ENCODE data around the gene OTUD5. TPM values are rescaled to one million over a fixed set of nuclear protein-coding genes. Genes with fewer than 3 reads are reported as not detected.

Gene OTUD5
- total RNA-seq, 1 donor from 2014 or later: 72.3 TPM

DNA sequence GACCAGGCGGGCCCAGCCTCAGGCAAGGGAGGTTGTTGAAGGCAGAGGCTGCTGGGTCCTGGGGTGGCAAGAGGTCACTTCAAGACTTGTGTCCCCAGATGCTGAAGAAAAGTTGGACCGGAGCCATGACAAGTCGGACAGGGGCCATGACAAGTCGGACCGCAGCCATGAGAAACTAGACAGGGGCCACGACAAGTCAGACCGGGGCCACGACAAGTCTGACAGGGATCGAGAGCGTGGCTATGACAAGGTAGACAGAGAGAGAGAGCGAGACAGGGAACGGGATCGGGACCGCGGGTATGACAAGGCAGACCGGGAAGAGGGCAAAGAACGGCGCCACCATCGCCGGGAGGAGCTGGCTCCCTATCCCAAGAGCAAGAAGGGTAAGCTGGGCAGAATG, 55.3 kb downstream of the OTUD5 start:
- H3K4me3 ChIP-seq: no peak overlapping the region
- H3K9me3 ChIP-seq: no peaks in the 10 kb centered on the region
- H3K27ac ChIP-seq: no peak overlapping the region
- no peak for TF ChIP-seq CTCF (IDR thresholded peaks at IDR 0.05)
- peaks cover 3% of the 10 kb centered on the region in 2 donors for H3K4me1 ChIP-seq
- intact Hi-C loops (cut with DNase I): no loop called here
- no peaks in the 10 kb centered on the region for H3K27me3 ChIP-seq
- H3K36me3 ChIP-seq: peaks cover 19 to 30% of the 10 kb centered on the region in 2 donors
- DNase-seq (ENCODE audit: low spot score in 2 of 2): no peak

DNA sequence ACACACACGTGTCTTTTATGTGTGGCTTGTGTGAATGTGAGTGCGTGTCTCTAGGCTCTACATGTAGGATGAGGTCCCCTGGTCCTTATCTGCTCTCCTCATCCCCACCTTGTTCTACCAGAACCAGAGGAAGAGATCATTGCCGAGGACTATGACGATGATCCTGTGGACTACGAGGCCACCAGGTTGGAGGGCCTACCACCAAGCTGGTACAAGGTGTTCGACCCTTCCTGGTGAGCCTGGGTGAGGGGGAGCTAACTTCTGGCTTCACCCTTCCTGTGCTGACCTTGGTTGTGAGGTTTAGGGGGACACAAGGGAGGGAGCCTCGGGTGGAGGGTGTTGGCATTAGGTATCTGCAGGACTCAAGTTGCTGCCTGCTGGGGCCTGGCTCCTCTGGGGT, 56.3 kb downstream of the OTUD5 start:
- Histone ChIP-seq H3K27me3 (no peaks in the 10 kb centered on the region), H3K4me3 (no peak overlapping the region), H3K9me3 (no peaks in the 10 kb centered on the region), H3K27ac (no peak overlapping the region), H3K4me1 (peaks cover 3 to 9% of the 10 kb centered on the region in 2 donors), H3K36me3 (peaks cover 19 to 30% of the 10 kb centered on the region in 2 donors)
- TF ChIP-seq CTCF (IDR thresholded peaks at IDR 0.05): no peak
- DNase-seq (ENCODE audit: low spot score in 2 of 2): no peak
- intact Hi-C loops (cut with DNase I): no loop called here

GRCh38 chrX:48899078-48899410, 58.4 kb downstream of the OTUD5 start:
- intact Hi-C loops (cut with DNase I): loop anchor here (5.0 to 10.0 kb wide), 2 partner anchors 143 to 424 kb away; partner anchors contain the start of genes FTSJ1, SLC38A5 and TFE3
- no peaks in the 10 kb centered on the region for H3K27me3 ChIP-seq
- peaks cover 3 to 9% of the 10 kb centered on the region in 2 donors for H3K4me1 ChIP-seq
- TF ChIP-seq CTCF (IDR thresholded peaks at IDR 0.05): no peak
- no peak overlapping the region for H3K4me3 ChIP-seq
- H3K27ac ChIP-seq: no peak overlapping the region
- H3K9me3 ChIP-seq: no peaks in the 10 kb centered on the region
- H3K36me3 ChIP-seq: peaks cover 17 to 19% of the 10 kb centered on the region in 2 donors
- DNase-seq (ENCODE audit: low spot score in 2 of 2): no peak

- H3K36me3 ChIP-seq: peaks cover 14 to 16% of the 10 kb centered on the region in 2 donors
- peak; percentile 72 to 93 for DNase-seq (ENCODE audit: low spot score in 2 of 2)
- peaks cover 3 to 9% of the 10 kb centered on the region in 2 donors for H3K4me1 ChIP-seq
- no peaks in the 10 kb centered on the region for H3K9me3 ChIP-seq
- no peak for TF ChIP-seq CTCF (IDR thresholded peaks at IDR 0.05)
- intact Hi-C loops (cut with DNase I): loop anchor here (1.0 to 10.0 kb wide), 5 partner anchors 61 to 423 kb away; partner anchors contain the start of genes FTSJ1, SLC38A5 and TFE3
- H3K27me3 ChIP-seq: no peaks in the 10 kb centered on the region
- H3K27ac ChIP-seq: peak within 1 kb of the TSS; percentile 94 to 97
- H3K4me3 ChIP-seq: peak within 1 kb of the TSS; percentile 60 to 69
These were observed 59.6 kb downstream of the OTUD5 start, which contains the start of the genes PQBP1 and TIMM17B for GRCh38 chrX:48897625-48898306. Gene PQBP1 (plus strand): TSS chrX:48897930. CDS start chrX:48898510, 580 bp downstream. Gene TIMM17B (minus strand): TSS chrX:48897768. CDS start chrX:48897749, 19 bp downstream.

DNA sequence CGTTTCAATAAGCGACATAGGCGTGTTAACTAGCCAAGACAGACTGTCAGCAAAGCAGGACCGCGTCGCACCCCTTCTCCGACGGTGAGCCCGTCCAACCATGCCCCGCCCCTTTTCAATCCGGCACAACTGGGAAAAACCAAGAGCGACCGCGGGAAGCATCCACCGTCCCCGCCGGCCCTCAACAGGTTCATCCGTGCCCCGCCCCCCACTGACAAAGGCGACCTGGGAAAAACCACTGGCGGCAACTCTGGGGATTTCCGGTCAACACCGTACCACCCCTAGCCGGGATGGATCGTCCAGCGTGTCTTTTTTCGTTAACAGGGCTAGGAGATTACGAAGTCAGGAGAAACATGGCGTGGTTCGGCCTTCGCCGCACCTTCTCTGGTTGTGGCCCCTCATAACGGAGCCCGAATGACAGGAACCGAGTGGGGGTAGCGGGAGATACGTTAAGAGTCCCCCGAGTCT, 60.2 kb downstream of the OTUD5 start:
- no peaks in the 10 kb centered on the region for H3K27me3 ChIP-seq
- intact Hi-C loops (cut with DNase I): loop anchor here (2.0 to 10.0 kb wide), 4 partner anchors 62 to 422 kb away; partner anchors contain the start of genes FTSJ1, SLC38A5 and TFE3
- no peaks in the 10 kb centered on the region for H3K9me3 ChIP-seq
- peak in 1 of 2 donors; percentile 85 for DNase-seq (ENCODE audit: low spot score in 2 of 2)
- TF ChIP-seq CTCF (IDR thresholded peaks at IDR 0.05): no peak
- peaks cover 9 to 11% of the 10 kb centered on the region in 2 donors for H3K36me3 ChIP-seq
- H3K27ac ChIP-seq: peak overlapping the region; percentile 94 to 97
- H3K4me3 ChIP-seq: peak overlapping the region; percentile 60 to 69
- peaks cover 3 to 9% of the 10 kb centered on the region in 2 donors for H3K4me1 ChIP-seq

Data from ascending aorta (tissue), 2 donors.